GM12872 (cell line): ENCODE measurements around the gene CCNG2.

Source experiments
- CTCF ChIP-seq: IDR thresholded peaks from 3 replicates; pipeline ENCODE4 v1.5.1; 2011; ENCODE audit warnings: low read depth, mild to moderate bottlenecking, low read length, moderate library complexity; ENCODE audit not compliant: insufficient read depth

Gene CCNG2

GRCh38 chr4:77141964-77142645 lies 14.9 kb upstream of the CCNG2 start:
- TF ChIP-seq CTCF: no peak

- no peak for TF ChIP-seq CTCF
These were observed 14.4 kb upstream of the CCNG2 start for GRCh38 chr4:77142646-77143028.

GRCh38 chr4:77143091-77143490 lies 13.9 kb upstream of the CCNG2 start:
- TF ChIP-seq CTCF: no peak

- TF ChIP-seq CTCF: no peak
These were observed 11.2 kb upstream of the CCNG2 start for GRCh38 chr4:77145842-77146185.

- TF ChIP-seq CTCF: no peak
These were observed 10.6 kb upstream of the CCNG2 start for GRCh38 chr4:77146186-77147078.

- no peak for TF ChIP-seq CTCF
These were observed 9.8 kb upstream of the CCNG2 start for GRCh38 chr4:77147079-77147782.

- no peak for TF ChIP-seq CTCF
These were observed 8.9 kb upstream of the CCNG2 start for GRCh38 chr4:77148078-77148477.
